GM18502 (cell line): Measurements from ENCODE around the gene SHE.
"Not testable (repeated sequence)": the region's sequence is repeated elsewhere in the genome, so short reads cannot be mapped to it uniquely, and the experiment has no call there.

ENCODE experiments used
- ATAC-seq: cut with Tn5 transposase; IDR thresholded peaks from one replicate; pipeline ENCODE4 v1.9.1; 2021; ENCODE audit warnings: mild to moderate bottlenecking; ENCODE audit not compliant: unreplicated experiment, poor library complexity

Gene SHE

DNA sequence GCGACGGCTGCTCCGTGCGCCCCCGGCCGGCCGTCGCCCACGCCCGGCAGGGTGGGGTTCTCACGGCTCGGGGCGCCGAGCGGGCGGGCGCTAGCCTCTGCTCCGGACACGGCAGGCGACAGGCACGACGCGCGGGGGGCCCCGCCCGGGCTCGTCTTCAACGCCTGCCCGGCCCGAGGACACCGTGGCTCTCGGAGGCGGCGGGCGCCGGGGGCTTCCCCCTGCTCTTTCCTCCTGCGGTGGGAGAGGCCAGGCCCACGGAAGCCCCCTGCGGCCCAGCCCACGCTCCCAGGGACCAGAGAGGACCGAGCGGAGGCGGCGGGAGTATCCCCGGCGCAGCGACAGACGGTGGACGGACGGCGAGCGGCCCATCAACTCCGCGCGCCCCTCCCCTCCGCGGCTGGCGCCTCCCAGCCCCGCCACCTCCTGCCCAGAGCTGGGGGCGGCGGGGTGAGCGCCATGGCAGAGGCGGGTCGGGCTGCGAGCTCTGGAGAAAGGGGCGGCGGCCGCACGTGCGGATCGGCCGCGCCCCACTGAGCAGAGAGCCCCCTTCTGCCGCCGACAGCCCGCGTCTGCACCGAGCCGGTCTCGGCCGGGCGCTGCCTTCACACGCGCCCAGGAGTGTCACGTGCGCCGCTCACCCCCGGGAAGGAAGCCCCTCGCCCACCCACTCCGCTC, at the start of gene SHE, which contains the start of gene TDRD10:
Gene SHE (minus strand): TSS at position 347 of the 678 bp plus-strand sequence. CDS start 386 bp downstream, outside the sequence.
Gene TDRD10 (plus strand): TSS at position 154 of the 678 bp plus-strand sequence. CDS start 4,685 bp downstream, outside the sequence.
- no peak for ATAC-seq

GRCh38 chr1:154551474-154551873, 49.3 kb upstream of the SHE start:
- ATAC-seq, result no peak

GRCh38 chr1:154550657-154551056, 48.4 kb upstream of the SHE start:
- ATAC-seq, result no peak

DNA sequence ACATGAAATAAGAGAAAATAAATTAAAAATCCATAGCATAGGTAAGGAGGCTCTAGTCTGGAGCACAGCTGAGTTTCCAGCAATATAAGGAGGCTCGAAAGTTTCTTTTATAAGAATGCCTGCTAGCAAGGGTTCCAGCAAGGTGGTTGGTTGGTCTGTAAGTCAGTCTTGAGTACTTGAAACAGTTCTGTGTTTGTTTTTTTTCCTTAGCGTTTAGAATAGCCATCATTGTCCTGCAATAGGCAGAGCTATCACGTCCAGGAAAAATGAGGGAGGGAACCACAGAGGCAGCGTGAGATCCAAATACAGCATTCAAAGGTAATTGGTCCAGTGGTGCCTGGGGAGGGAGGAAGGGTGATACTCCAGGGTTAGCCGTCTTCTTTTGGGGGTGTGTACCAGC, 47.9 kb upstream of the SHE start:
- ATAC-seq, result no peak

DNA sequence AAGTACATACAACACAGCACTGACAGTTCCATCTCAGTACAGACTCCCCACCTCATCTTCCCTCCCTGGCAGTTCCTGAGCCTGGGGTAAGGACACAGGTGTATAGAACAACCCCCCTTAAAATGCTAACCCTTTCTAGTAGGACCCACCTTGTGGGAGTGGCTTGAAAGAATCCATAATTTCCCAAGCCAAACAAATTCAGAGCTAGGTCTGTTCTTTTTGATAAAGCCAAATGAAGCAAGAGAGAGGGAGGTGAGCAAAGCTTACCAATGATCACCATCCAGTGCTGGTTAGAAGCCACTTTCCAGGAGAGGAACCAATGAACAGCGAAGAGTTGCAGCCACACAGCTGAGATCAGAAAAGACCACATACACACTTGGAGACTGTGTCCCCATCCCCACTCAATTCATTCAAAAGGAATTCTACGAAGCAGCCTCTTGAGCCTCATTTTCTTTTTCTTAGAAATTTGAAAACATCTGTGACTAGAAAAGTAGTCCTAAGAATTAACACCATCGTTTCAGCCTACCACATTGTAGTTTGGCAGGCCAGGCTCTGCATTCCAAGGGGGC, 47.1 kb upstream of the SHE start:
- no peak for ATAC-seq

DNA sequence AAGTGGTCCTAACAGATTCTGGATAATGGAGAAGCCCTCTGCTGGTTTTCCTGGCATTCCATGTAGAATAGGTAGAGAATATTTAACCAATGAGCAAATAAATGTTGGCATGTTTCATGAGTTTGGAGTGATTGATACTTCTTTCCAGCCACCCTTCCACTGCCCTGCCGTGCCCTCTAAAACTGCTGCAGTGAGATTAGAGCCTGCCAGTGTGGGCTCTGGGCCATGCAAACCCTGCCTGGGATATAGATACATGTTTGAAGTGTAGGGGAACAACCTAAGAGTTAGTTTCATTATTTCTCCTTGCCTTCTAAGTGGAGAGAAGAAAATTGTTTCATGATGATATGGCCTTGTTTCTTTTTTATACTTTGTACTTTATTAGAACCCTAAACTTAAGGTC, 45.8 kb upstream of the SHE start:
- ATAC-seq, result no peak

DNA sequence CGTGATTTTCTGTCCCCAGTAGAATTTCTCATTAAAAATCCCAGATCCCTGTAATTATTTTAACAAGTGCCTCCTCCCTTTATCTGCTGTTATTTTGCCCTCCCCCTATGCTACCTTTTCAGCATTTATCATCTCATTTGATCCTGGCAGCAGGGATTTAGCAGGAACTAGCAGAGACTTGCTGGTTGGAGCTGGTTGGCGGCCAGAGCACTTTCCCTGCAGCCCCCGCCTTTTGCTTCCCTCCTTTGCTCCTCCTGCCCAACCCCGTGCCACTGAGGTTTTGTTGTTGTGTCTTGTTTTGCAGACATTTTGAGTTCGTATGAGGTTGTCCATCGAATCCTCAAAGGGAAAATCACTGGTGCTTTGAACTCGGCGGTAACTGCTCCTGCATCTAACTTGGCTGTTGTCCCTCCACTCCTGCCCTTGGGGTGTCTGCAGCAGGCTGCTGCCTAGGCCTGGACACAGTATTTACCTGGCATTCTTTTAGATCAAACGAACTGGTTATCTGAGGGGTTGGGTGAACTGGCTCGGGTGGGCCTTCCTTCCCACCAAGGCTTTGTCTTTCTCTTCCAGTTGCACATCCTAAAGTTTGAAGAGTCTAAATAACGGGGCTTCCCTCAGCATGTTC, 45.0 kb upstream of the SHE start:
- no peak for ATAC-seq

GRCh38 chr1:154546264-154547063, 44.3 kb upstream of the SHE start:
- no peak for ATAC-seq

DNA sequence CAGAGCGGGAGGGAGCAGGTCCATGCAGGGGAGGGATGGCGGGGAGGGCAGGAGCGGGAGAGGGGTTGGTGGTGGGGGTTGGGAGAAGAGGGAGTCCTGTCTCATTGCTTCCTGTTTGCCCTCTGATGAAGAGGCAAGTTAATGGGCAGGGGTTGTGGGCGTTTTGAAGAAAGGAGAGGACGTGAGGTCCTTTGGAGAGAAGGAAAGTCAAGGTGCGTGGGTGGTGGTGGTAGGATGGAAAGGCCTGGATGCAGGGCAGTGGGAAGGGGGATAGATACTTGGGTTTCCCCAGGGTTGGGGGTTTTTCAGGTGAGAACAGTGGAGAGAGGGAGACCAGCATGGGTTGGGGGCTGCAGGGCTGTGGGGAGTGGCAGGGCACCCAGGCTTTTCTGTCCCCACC, 39.0 kb upstream of the SHE start:
- no peak for ATAC-seq

DNA sequence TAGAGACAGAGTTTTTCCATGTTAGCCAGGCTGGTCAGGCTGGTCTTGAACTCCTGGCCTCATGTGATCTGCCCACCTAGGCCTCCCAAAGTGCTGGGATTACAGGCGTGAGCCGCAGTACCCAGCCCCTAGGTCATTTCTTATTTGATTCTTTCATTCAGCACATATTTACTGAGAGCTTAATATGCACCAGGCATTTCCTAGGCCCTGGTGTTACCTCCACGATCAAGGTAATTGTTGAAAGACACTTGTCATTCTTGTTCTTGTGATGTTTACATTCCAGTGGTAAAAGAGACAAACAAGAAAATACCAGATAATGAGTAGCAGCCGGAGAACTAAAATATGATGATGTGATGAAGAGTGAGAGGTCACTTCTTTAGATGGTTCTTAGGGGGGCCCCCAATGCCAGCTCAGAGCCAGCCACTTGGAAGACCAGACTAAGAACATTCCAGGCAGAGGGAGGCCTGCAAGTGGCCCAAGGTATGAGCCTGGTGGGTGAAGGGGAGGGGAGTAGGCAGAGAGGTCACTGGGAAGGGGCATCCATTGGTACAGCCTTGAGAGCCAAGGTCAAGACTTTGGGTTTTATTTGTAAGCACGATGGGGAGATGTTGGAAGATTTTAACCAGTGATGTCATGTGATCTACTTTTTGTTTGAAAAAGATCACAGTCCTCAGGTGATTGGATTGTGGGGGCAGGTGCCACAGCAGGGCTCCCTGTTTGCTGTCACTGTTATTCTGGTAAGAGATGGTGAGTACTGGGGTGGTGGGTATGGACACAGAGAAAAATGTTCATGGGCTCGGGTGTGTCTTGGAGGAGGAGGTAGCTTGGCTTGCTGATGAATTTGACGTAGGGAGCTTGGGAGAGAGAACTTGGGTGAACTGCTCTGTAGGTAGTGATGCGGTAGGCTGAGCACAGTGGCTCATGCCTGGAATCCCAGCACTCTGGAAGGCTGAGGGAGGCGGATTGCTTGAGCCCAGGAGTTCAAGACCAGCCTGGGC, 37.6 kb upstream of the SHE start:
- no peak for ATAC-seq

GRCh38 chr1:154536570-154536969, 34.4 kb upstream of the SHE start:
- no peak for ATAC-seq

GRCh38 chr1:154533952-154534844, 32.0 kb upstream of the SHE start:
- no peak for ATAC-seq

GRCh38 chr1:154531950-154532349, 29.7 kb upstream of the SHE start:
- not testable (repeated sequence) for ATAC-seq

GRCh38 chr1:154529308-154529707, 27.1 kb upstream of the SHE start:
- no peak for ATAC-seq

- no peak for ATAC-seq
Measured at GRCh38 chr1:154527192-154527591, 25.0 kb upstream of the SHE start.

- no peak for ATAC-seq
Measured at GRCh38 chr1:154524881-154525280, 22.7 kb upstream of the SHE start.

- ATAC-seq, result no peak
Measured at GRCh38 chr1:154521695-154522094, 19.5 kb upstream of the SHE start.

DNA sequence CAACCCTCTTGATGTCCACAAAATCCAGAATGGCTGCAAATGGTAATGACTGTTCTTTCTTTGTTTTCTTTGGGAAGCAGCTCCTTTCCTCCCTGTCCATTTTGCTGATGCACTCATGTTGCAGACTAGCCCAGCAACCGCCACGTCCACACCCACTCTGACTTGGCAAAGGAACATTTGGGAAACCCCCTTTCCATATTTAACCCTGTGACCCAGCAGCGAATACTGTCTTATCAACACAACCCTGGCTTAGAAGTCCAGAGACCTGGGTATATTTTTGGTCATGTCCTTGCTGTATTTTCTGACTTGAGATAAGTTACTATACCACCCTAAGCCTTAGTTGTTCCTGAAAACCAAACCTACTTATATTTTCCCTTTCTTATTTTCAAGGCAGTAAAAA, 18.1 kb upstream of the SHE start:
- no peak for ATAC-seq

DNA sequence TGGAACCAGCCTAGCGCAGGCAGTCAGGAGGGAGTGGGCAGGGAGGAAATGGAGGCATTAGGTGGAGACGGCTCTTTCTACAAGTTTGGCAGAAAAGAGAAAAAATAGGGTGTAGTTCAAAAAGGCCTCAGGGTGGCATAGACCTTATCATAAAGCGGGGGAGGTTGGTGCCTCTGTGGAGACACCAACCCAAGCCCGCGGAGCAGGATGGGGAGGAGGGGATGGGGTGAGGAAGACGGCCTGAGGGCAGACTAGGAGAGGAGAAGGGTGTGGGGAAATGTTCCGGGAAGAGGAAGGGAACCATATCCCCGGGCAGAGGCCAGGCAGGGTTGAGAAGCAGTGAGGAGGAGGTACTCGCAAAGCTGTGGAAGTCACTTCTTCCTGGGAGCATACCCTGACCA, 17.4 kb upstream of the SHE start:
- ATAC-seq, result no peak
